Activated naive CD4-positive, alpha-beta T cell treated with anti-CD3 and anti-CD28 coated beads for 36 hours (primary cell): ENCODE measurements around the gene LRIG1. TPM values are rescaled to one million over a fixed set of nuclear protein-coding genes. Genes with fewer than 3 reads are reported as not detected.
A peak's percentile ranks its signal among the peaks of the same experiment; 100 is the strongest.

Experiments used
- CTCF ChIA-PET: fragments of 350-600 bp; sonication (Branson Sonifier 250); formaldehyde crosslinking; loops from one replicate; lab custom pipeline; 2021; ENCODE audit warnings: antibody characterized with exemption; lab: Charles Lee
- DNase-seq: peaks from one replicate; pipeline ENCODE4 v3.0.0-alpha.2; 2020
- H3K27ac Mint-ChIP-seq: one replicate; pipeline ENCODE4 v1.8.0; 2021; ENCODE audit warnings: mild to moderate bottlenecking, mixed read lengths
- H3K27me3 Mint-ChIP-seq: one replicate; pipeline ENCODE4 v1.8.0; 2021; ENCODE audit warnings: low read depth, mixed read lengths
- H3K36me3 Mint-ChIP-seq: one replicate; pipeline ENCODE4 v1.8.0; 2021; ENCODE audit warnings: low read depth, mixed read lengths
- H3K4me1 Mint-ChIP-seq: one replicate; pipeline ENCODE4 v1.8.0; 2021; ENCODE audit warnings: low read depth, mixed read lengths
- H3K4me3 Mint-ChIP-seq: one replicate; pipeline ENCODE4 v1.8.0; 2021; ENCODE audit warnings: mild to moderate bottlenecking, moderate library complexity, mixed read lengths
- H3K9me3 Mint-ChIP-seq: one replicate; pipeline ENCODE4 v1.8.0; 2021; ENCODE audit warnings: mixed read lengths
- intact Hi-C: fragments of 100-400 bp; cut with micrococcal nuclease; formaldehyde crosslinking; loops from one replicate; pipeline ENCODE4 v1.15.1; 2023
- total RNA-seq, 2 experiments: library from RNA; stranded (reverse); gene quantifications; one replicate each; pipeline ENCODE4 v1.2.3, GENCODE V29; 2021

LRIG1 gene
- total RNA-seq, 2 experiments from 2014 or later = 18.3 to 19.0 TPM

DNA sequence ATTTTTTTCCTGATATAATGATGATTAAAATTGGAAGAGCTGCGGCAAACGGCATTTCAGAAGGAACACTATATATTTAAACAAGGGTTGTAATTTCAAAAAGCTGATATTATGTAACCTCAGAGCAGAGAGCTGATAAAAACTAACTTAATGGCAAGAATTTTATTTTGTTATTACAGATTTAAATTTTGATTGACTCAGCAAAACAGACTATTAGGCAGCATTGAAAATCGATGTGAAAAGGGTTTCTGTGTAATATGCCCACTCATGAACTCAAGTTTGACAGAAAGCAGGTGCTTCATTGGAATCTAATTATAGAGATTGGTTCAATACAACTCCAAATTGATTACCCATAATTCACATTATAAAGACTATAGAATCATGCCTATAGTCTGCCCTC is 24.9 kb upstream of the LRIG1 start:
- intact Hi-C loops = no loop called here
- H3K27me3 Mint-ChIP-seq = peaks cover 9% of the 10 kb centered on the region
- CTCF ChIA-PET = interaction anchor here (1.3 kb wide), 1 partner anchor 14 kb away, joined by 3 read pairs; no protein-coding TSS in a partner anchor
- no peaks in the 10 kb centered on the region for H3K9me3 Mint-ChIP-seq
- H3K4me1 Mint-ChIP-seq = peaks cover 3% of the 10 kb centered on the region
- no peak overlapping the region for H3K27ac Mint-ChIP-seq
- DNase-seq = no peak
- H3K4me3 Mint-ChIP-seq = no peak overlapping the region
- H3K36me3 Mint-ChIP-seq = no peaks in the 10 kb centered on the region

DNA sequence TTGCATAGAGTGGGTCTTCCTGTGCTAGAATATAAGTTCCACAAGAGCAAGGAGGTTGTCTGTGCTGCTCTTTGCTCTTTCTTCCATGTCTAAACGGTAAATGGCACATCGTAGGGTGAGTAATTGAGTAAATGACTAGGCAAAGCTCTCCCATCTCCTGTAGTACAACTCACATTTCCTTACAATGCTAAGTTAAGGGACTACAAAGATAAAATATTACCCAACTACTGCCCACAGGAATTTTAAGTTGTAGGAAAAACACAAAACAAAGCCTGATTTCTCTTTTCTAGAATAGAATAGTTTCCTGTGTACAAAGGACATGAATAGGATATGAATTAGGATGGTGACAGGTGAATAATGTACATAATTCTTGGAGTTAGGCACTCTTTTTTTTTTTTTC is 19.9 kb upstream of the LRIG1 start:
- DNase-seq = no peak
- Mint-ChIP-seq H3K27me3 (peaks cover 9% of the 10 kb centered on the region), H3K27ac (no peak overlapping the region), H3K4me1 (peaks cover 3% of the 10 kb centered on the region), H3K9me3 (no peaks in the 10 kb centered on the region), H3K4me3 (no peak overlapping the region), H3K36me3 (no peaks in the 10 kb centered on the region)
- intact Hi-C loops = no loop called here
- CTCF ChIA-PET = interaction anchor here (1.2 kb wide), 1 partner anchor 112 kb away, joined by 3 read pairs; no protein-coding TSS in a partner anchor

DNA sequence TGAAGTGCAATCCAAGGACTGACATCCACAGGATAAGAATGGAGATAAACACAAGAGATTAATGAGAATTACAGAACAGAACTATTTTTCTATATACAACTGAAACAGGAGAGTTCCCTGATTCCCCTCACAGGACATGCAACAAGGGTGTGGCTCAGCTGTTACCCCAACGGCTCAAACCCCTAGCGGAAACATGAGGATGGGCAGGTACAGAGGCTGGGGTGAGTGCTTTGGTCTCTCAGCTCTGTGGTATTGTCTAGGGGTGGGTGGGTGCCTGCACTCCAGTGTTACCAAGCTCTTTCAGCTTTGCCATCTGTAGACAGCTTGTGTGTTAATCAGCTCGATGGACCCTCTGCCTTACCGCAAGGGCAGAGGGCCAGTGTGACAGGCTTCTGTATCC is 17.8 kb upstream of the LRIG1 start:
- H3K4me3 Mint-ChIP-seq = no peak overlapping the region
- no peaks in the 10 kb centered on the region for H3K27me3 Mint-ChIP-seq
- no peak for DNase-seq
- CTCF ChIA-PET = no interaction called here
- no peak overlapping the region for H3K27ac Mint-ChIP-seq
- H3K9me3 Mint-ChIP-seq = no peaks in the 10 kb centered on the region
- H3K36me3 Mint-ChIP-seq = no peaks in the 10 kb centered on the region
- intact Hi-C loops = no loop called here
- H3K4me1 Mint-ChIP-seq = no peaks in the 10 kb centered on the region

DNA sequence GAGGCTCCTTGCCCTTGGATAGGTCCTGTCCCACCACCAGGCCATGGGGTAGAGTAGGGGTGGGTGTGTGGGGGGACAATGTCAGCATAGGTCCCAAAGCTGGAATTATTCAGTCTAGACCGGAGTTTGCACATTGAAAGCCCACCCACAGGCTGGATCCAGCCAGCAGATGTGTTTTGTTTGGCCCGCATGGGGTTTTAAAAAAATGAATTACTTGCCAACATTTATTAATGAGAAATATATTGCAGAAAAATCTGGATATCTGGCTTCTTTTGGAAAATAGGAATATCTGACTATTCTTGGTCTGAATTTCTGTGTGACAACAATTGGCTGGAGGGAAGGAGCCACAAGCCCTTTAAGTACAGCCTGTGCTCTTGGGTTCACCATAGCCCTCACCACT is 17.3 kb upstream of the LRIG1 start:
- no peak for DNase-seq
- intact Hi-C loops = no loop called here
- Mint-ChIP-seq H3K9me3 (no peaks in the 10 kb centered on the region), H3K4me3 (no peak overlapping the region), H3K4me1 (no peaks in the 10 kb centered on the region), H3K27ac (no peak overlapping the region), H3K36me3 (no peaks in the 10 kb centered on the region), H3K27me3 (no peaks in the 10 kb centered on the region)
- CTCF ChIA-PET = interaction anchor here (1.5 kb wide), 1 partner anchor 304 kb away, joined by 3 read pairs; no protein-coding TSS in a partner anchor

DNA sequence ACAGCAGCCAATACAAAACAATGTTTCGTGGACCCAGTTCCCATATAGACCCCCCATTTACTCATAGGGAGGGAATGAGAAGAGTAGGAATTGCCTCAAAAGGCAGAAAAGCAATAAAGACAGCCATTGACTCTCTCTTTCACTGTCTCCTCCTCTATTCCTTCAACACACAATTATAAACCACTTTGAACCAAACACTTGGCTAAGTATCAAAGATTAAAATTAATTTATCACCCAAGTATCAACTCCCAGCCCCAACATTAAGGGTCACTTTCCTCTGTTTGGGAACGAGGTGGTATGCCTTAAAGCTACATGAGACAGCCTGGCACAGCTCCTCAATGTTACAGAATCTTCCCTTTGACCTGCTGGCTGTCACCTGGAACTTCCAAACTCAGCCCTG is 16.4 kb upstream of the LRIG1 start:
- Mint-ChIP-seq H3K27me3 (no peaks in the 10 kb centered on the region), H3K4me3 (no peak overlapping the region), H3K4me1 (no peaks in the 10 kb centered on the region), H3K27ac (no peak overlapping the region), H3K36me3 (no peaks in the 10 kb centered on the region), H3K9me3 (no peaks in the 10 kb centered on the region)
- intact Hi-C loops = no loop called here
- DNase-seq = no peak
- CTCF ChIA-PET = interaction anchor here (0.7 to 1.5 kb wide), 2 partner anchors 9 to 305 kb away, joined by 3 read pairs; no protein-coding TSS in a partner anchor

DNA sequence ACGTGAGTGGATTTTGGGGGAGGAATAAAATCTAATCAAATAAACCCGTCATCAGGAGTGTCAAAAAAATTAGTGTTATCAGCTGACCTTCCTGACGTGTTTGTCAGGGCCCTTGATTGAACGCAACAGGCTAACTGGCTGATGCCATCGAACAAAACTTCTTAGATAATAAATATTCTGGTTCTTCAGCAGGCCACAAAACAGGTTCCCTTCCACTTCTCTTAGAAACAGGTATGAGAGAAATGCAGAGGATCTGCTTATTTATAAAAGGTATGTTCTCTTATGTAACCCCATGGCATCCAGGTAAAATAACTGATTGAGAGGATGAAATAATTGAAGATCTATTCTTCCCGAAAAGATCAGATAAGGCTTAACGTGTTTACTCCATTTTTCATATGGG is 7.6 kb upstream of the LRIG1 start:
- no peaks in the 10 kb centered on the region for H3K9me3 Mint-ChIP-seq

DNA sequence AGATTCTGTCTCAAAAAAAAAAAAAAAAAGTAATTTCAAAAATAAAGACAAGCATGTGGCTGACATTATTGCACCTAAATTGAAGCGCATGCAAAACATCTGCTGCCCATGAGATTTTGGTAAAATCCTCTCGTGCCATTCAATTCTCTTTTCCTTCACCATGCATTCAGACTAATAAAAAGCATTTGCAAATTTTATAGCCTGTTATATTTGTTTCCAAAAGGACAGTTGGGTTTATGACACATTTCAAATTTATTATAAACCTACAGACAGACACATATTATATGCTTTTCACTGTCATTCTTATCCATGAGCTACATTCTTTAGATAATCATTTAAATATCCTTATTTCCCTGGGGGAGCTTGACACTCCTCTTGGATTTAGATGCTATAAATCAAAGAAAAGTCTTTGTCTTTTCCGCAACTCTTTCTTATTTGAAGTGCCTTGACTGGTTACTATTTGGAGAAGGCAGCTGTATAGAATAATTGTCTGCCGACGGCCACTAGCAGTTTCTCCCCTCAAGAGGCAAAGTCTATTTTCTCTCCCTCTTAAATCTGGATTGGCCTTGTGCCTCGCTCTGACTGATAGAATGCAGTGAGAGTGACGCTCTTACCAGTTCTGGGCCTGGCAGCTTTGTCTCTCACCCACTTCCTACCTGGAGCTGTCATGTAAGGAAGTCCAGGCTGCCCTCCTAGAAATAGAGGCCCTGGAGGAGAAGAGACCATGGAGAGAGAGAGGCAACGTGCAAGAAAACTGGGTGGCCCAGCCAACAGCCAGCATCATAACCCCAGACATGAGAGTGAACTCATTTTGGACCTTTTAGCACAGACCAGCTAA is 6.8 kb upstream of the LRIG1 start:
- no peaks in the 10 kb centered on the region for H3K9me3 Mint-ChIP-seq
- no peaks in the 10 kb centered on the region for H3K27me3 Mint-ChIP-seq
- no peaks in the 10 kb centered on the region for H3K36me3 Mint-ChIP-seq
- intact Hi-C loops = no loop called here
- CTCF ChIA-PET = interaction anchor here (1.1 to 1.3 kb wide), 2 partner anchors 10 to 100 kb away, joined by 3 to 7 read pairs; no protein-coding TSS in a partner anchor
- H3K4me3 Mint-ChIP-seq = no peak overlapping the region
- DNase-seq = no peak
- peaks cover 6% of the 10 kb centered on the region for H3K4me1 Mint-ChIP-seq
- H3K27ac Mint-ChIP-seq = no peak overlapping the region

More for the DNA sequence above, 7.6 kb upstream of the LRIG1 start:
- Mint-ChIP-seq H3K27me3 (no peaks in the 10 kb centered on the region), H3K36me3 (no peaks in the 10 kb centered on the region), H3K4me3 (no peak overlapping the region), H3K4me1 (no peaks in the 10 kb centered on the region), H3K27ac (no peak overlapping the region)
- no peak for DNase-seq
- intact Hi-C loops = no loop called here
- CTCF ChIA-PET = interaction anchor here (1.1 to 1.3 kb wide), 2 partner anchors 9 to 101 kb away, joined by 3 to 7 read pairs; no protein-coding TSS in a partner anchor

DNA sequence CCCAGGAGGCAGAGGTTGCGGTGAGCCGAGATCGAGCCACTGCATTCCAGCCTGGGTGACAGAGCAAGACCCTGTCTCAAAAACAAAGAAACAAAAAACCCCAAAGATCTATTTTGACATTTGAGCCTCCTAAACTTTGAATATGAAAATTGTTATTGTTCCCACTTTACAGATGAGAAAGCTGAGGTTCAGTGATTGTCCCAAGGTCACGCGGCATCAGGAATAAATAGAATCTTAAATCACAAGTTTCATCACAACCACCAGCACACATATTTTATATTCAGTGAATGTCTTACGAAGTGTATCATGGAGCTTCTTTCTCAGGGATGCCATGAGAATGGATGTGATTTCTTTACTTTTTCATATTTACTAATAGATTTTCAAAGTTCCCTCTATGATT is 5.3 kb upstream of the LRIG1 start:
- H3K27ac Mint-ChIP-seq = no peak overlapping the region
- no peak overlapping the region for H3K4me3 Mint-ChIP-seq
- CTCF ChIA-PET = no interaction called here
- no peaks in the 10 kb centered on the region for H3K9me3 Mint-ChIP-seq
- intact Hi-C loops = no loop called here
- peaks cover 14% of the 10 kb centered on the region for H3K4me1 Mint-ChIP-seq
- peaks cover 2% of the 10 kb centered on the region for H3K27me3 Mint-ChIP-seq
- no peaks in the 10 kb centered on the region for H3K36me3 Mint-ChIP-seq
- no peak for DNase-seq

DNA sequence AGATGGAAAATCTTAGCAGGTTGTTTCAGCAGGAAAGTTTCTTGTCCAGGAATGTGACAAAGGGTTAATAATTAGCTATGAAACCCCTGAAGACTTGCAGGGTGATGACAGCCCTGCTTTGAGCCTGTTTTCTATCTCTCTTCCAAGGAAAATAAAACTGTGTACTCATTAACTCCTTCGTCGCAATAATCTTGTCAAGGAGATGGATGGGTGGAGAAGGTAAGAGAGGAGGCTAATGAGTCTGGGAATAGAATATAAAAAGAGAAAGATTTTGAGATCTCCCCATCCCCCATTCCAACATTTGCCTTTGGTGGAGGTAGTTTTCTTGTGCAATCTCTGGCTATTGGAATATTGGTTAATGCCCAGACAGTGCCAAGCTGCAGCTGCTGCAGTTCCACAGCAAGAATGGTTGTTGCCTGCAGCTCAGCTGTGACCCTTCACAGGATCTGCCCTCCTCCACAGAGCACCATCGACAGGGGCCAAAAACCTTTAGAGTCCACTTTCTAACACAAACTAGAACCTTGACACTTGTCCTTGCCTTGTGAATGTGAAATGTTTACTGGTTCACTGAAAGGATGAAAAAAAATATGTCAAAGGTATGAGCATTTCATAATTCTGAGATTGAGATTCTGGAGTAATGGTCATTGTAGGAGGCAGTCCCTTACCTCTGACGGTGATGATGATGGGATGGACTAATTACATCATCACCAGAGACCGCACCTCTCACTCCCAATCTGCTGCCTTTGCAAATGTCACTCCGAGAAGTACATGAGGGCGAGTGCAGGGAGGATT is 4.2 kb upstream of the LRIG1 start:
- Mint-ChIP-seq H3K4me3 (no peak overlapping the region), H3K9me3 (no peaks in the 10 kb centered on the region), H3K27ac (no peak overlapping the region), H3K27me3 (peaks cover 3% of the 10 kb centered on the region), H3K36me3 (no peaks in the 10 kb centered on the region), H3K4me1 (peaks cover 16% of the 10 kb centered on the region)
- DNase-seq = no peak
- intact Hi-C loops = loop anchor here (5.0 kb wide), 1 partner anchor 83 kb away; no protein-coding TSS in a partner anchor
- CTCF ChIA-PET = no interaction called here

DNA sequence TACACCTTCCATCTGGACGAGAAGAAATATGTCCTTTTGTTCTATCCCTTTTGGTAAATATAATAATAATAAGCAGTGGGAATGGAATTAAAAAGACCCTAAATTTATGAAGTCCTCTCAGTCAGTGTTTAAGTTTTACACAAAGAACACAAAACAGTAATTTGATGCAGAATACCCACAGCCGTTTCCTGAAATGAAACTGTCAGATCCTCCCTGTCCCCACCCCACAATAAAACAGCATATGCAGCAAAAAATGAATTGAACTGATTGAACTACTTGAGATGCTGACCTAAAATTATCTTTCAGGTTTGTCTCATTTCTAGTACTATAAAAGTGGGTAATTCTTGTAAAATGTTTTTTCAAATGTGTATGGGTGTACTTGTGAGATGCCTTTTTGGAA is 2.2 kb upstream of the LRIG1 start:
- peaks cover 3% of the 10 kb centered on the region for H3K27me3 Mint-ChIP-seq
- CTCF ChIA-PET = no interaction called here
- H3K27ac Mint-ChIP-seq = no peak overlapping the region
- H3K9me3 Mint-ChIP-seq = no peaks in the 10 kb centered on the region
- H3K4me1 Mint-ChIP-seq = peaks cover 31% of the 10 kb centered on the region
- intact Hi-C loops = loop anchor here (5.0 kb wide), 1 partner anchor 81 kb away; no protein-coding TSS in a partner anchor
- H3K4me3 Mint-ChIP-seq = no peak overlapping the region
- no peaks in the 10 kb centered on the region for H3K36me3 Mint-ChIP-seq
- DNase-seq = no peak

DNA sequence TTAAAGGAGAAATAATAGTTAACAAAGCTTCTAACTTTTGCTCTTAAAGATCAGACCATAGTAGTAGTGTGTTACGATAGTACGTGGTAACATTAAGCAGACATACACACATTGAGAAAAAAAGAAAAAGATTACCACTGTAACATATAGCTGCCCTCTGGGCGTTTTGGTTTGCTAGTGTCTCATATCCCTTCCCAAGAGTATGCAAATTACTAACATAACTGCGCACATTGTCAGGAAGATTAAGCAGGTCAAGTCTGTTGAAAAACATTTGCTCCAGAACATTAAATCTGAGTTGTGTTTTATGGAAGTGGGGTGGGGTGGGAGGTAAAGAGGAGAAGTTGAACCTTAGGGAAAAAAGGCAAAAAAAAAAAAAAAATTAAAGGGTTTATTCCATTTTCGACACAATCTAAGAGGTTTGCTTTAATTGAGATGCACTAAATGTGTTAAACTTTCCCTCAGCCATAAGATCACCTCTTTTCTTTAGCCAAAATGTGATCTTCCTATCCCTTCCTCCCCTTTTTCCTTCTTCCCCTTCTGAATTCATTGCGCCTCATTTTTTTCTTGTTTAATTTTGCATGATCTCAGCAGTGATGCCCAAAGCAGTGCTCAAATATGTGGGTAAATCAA is 1.5 kb upstream of the LRIG1 start:
- CTCF ChIA-PET = interaction anchor here (1.0 to 1.3 kb wide), 2 partner anchors 95 to 136 kb away, joined by 8 to 9 read pairs; no protein-coding TSS in a partner anchor
- H3K27ac Mint-ChIP-seq = no peak overlapping the region
- H3K4me3 Mint-ChIP-seq = peak overlapping the region; percentile 12

More for the DNA sequence above, 1.5 kb upstream of the LRIG1 start:
- H3K36me3 Mint-ChIP-seq = no peaks in the 10 kb centered on the region
- DNase-seq = no peak
- peaks cover 3% of the 10 kb centered on the region for H3K27me3 Mint-ChIP-seq
- no peaks in the 10 kb centered on the region for H3K9me3 Mint-ChIP-seq
- intact Hi-C loops = loop anchor here (5.0 kb wide), 1 partner anchor 80 kb away; no protein-coding TSS in a partner anchor
- peaks cover 35% of the 10 kb centered on the region for H3K4me1 Mint-ChIP-seq
